Activated CD4-positive, alpha-beta T cell treated with anti-CD3 and anti-CD28 coated beads for 4 hours (primary cell): ENCODE measurements around the gene AMT.

Source experiments
- DNase-seq, 2 donors: peaks; one replicate each; pipeline ENCODE4 v3.0.0-alpha.2; 2020

Gene AMT

DNA sequence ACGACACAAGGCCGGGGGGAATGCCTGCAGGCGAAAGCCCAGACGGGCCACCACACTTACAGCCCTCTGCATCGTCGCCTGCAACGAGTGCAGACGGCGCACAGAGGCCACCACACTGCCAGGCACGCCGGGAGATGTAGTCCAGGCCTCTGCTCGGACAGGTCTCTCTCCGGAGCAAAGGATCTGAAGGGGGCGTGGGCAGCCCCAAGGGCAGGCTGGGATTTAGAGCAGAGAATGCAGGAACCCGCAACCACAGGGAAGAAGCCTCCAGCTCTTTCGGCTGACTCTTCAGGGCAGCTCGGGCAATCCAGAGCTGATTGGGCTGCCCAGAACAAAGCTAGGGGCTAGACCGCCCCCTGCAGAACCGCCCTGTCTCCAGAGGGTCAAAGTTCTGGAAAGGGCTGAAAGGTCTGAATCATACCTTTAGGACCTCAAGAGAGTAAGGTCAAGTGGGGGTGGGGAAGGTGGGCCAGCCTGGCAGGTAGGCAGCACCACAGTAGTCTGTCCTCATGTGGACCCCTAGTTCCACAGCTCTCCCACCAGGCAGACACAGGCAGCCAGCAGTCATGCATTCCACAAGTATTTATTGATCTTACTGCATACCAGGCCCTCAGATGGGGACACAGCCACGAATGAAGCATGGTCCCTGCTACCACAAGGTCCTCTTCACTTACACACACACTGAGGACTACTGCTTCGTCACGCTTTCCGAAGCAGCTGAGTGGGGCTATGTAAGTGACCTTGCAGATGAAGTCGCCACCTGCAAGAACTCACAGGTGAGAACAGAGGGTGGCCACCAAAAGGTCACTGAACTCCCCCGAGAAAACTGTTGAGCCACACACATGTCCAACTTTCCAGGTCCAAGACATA is at the start of gene AMT:
AMT (minus strand) TSS at position 95 of the 870 bp plus-strand sequence; CDS start at position 72, 23 bp downstream.
- DNase-seq: no peak

- DNase-seq: no peak
Observed at GRCh38 chr3:49470714-49471420, 48.6 kb upstream of the AMT start.

DNA sequence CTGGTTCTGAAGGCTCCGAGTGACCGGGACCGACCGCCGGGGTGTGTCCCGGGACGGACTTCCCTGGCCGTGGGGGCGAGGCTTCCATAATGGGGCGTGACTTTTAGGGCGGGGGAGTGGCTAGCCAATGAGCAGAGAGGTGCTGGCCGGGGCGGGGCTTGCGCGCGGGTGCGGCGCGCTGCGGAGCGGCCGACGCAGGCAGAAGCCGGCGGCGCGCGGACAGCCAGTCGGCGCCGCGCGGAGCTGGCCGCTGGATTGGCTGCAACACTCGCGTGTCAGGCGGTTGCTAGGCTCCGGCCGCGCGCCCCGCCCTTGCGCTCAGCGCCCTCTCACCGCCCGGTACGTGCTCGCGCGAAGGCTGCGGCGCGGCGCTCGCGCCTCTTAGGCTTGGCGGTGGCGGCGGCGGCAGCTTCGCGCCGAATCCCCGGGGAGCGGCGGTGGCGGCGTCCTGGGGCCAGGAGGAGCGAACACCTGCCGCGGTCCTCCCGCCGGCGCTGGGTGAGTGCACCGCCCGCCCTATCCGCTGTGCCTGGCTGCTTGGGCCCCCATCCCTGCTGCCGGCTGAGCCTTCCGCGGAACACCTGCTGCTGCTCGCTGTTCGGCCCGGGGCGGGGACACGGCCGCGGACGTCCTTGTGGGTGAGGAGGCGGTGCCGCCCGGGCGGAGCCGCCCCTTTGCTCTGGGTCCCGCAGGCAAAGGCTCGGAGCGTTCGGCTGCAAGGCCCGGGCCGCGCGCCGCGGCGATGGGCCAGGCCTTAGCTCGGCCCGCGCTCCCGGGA is 47.9 kb upstream of the AMT start, which contains the start of gene DAG1:
DAG1 (plus strand) TSS at position 332 of the 778 bp plus-strand sequence. CDS start 40,268 bp downstream, outside the sequence.
- peak; percentile 93 for DNase-seq

- no peak for DNase-seq
Observed at GRCh38 chr3:49469037-49469935, 47.0 kb upstream of the AMT start.

DNA sequence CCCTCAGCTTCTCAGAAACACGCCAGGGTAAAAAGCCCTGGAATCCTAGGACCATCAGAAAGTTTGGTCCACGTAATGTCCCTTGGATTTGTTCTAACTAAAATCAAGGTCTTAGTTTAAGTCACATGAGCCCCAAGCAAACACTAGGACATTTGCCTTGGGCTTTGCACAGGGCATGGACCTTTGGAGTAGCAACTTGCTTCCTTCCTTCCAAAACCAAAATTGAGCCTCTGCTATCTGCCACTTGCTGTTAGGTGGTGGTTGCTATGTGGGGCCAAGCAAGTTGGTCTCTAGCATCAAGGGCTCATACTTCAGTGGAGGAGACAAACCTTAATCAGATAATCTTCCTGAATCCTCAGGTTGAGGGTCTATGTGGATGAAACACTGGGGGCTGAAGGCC is 43.8 kb upstream of the AMT start:
- no peak for DNase-seq

DNA sequence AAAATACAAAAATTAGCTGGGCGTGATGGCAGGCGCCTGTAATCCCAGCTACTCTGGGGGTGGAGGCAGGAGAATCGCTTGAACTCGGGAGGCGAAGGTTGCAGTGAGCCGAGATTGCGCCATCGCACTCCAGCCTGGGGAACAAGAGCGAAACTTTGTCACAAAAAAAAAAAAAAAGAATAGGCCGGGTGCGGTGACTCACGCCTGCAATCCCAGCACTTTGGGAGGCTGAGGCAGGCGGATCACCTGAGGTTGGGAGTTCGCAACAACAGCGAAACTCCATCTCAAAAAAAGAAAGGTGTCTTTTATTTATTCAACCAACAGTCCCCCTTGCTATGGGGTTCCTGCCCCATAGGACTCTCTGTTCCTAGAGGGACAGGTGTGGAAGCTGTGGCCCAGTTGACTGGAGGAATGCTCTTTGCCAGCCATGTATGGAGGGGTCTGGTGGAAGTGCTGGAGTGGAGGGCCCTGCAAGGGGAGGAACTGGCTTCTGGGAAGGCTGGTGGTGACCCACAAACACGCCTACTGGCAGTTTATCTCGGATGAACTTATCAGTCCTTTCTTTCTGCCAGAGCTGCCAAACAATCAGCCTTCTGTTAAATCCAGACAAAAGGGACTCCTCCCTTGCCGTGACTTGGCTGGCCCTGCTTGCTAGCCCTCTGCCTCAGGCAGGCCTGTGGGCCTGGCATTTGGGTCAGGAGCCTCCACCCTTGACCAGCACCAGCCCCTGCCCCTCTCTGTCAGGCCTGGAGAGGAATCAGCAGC is 43.2 kb upstream of the AMT start:
- DNase-seq: no peak

GRCh38 chr3:49462222-49462621 is 39.9 kb upstream of the AMT start:
- DNase-seq: no peak

DNA sequence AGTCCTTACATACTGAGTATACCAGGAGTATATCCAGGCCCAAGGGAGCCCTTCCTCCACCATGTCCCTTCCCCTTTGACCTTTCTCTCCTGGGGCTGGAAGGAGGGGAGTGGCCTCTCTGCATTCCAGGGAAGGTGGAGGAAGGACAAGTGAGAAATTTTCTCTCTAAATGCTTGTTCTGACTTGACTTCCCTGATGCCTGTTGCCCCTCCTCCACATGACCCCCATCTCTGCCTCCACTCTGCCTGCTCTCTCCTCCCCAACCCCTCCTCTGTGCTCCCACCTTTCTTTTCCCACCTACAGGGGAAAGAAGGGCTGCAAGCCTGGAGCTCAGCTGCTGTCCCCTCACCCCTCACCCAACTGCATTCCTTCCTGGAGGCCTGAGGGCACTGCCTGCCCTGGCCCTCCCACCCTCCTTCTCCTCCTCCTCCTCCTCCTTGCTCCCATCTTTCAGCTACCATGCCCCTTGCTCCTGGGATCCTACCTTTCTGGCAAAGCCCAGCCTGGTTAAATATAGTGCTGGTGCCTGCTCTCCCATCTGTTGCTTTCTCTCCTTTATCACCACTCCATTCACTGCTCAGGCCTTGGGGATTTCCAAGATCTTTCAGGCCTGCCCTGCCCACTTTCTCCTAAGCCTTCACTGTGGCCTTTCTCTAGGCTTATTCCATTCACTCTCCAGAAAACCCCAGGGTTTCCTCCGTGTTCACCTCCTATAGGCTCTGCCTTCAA is 39.3 kb upstream of the AMT start:
- no peak for DNase-seq

- DNase-seq: no peak
Observed at GRCh38 chr3:49460956-49461355, 38.7 kb upstream of the AMT start.

DNA sequence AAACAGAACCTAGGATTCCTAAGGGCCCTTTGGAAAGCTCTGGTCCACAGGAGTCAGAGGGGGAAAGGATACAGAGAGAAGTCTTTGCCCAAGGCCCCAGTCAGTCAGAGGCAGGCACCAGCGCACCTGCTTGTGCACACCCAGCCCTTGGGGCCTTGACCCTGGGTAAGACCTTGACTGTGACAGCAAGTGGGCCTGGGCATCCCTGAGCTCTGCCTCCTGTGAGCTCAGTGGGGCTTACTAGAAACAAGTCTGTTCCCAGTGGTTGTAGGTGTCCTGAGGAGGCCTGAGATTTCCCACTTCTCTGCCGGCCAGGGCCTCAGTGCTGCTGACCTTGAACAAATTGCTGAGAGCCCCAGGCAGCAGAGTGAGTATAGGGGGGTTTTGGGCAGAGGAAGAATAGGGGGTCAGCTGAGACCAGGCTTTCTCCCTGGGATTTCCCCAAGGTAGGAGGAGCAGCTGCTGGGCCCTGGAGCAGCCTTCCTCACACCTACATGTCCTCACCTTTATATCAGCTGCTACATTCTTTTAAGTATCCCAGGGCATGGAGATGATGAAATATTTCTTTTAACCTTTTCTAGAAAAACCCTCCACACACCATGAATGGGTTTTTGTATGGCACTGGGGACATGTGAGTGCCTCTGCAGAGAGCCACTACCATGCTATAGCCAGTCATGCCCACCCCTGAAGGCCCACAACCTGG is 38.1 kb upstream of the AMT start:
- DNase-seq: no peak

DNA sequence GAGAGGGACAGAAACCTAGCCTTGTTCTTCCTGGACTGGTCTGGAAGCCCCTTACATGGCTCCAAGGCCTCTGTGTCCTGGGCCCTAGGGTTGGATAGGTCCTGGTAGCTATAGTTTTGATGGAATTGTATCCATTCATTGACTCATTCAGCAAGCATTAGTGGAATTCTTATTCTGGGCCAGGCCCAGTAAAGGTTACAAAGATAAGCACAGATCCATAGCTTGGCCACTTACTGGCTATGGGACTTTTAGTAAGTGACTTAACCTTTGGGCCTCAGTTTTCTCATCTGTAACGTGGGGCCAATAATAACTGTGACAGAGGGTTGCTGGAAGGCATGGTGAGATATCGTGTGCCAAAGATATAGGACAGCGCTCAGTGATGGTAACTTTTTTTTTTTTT is 34.2 kb upstream of the AMT start:
- DNase-seq: no peak

GRCh38 chr3:49454898-49455681 is 32.8 kb upstream of the AMT start:
- no peak for DNase-seq

- no peak for DNase-seq
Observed at GRCh38 chr3:49454458-49454857, 32.2 kb upstream of the AMT start.

- DNase-seq: no peak
Observed at GRCh38 chr3:49453621-49454020, 31.3 kb upstream of the AMT start.

DNA sequence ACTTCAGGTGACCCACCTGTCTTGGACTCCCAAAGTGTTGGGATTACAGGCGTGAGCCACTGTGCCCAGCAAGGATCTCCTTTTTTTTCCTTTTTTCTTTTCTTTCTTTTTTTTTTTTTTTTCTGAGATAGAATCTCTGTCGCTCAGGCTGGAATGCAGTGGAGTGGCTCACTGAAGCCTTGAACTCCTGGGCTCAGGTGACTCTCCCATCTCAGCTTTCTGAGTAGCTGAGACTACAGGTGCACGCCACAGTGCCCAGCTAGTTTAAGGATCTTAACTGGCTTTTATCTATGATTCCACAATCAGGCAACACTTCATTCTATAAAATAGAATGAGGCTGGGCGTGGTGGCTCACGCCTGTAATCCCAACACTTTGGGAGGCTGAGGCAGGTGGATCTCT is 23.1 kb upstream of the AMT start:
- no peak for DNase-seq

DNA sequence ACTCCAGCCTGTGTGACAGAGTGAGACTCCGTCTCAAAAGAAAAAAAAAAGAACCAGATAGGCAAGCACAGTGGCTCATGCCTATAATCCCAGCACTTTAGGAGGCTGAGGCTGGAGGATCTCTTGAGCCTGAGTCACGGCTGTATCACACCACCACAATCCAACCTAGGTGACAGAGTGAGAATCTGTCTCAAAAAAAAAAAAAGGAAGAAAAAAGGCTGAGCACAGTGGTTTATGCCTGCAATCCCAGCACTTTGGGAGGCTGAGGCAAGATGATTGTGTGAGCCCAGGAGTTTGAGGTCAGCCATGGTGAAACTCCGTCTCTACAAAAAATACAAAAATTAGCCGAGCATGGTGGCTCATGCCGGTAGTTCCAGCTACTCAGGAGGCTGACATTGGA is 12.5 kb upstream of the AMT start:
- no peak for DNase-seq

DNA sequence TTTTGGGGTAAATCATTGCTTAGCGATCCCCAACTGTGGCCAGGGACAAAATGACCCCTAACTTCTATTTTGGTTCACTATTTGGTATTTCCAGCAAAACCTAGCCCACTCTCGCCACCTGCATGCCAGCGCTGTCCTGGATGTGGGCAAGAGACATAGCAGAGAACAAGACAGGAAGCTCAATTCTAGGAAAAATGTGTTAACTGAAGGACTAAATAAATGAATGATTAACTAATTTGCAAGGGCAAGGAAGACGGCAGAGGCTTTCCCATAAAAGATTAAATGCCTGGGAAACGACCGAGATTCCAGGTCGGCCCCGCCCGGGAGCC is 6.4 kb upstream of the AMT start:
- DNase-seq: no peak

DNA sequence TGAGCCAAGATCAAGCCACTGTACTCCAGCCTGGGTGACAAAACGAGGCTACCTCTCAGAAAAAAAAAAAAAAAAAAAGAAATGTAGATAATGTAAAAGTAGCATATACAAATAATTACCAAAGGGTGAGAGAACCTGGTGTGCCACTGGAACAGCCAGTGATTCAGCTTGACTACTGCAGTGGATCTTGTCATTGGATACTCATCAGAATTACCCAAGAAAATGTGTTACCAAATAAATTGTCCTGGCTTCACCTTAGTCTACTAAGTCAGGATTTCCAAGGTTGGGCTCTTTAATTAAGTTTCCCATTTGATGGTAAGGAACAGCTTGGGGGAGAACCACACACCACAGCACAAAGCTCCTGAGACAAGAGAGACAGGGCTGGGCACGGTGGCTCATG is 5.3 kb upstream of the AMT start:
- no peak for DNase-seq

GRCh38 chr3:49424816-49425215 is 2.5 kb upstream of the AMT start:
- DNase-seq: no peak
